GM23338 (cell line): ENCODE data around the gene ITPRID2. TPM values are rescaled to one million over a fixed set of nuclear protein-coding genes. Genes with fewer than 3 reads are reported as not detected.

Experiments
- ATAC-seq: fragments of 200-7000 bp; cut with Tn5 transposase; 3 replicates; pipeline ENCODE4 v1.9.1; 2020
- DNase-seq: peaks from one replicate; pipeline ENCODE4 v3.0.0-alpha.2; 2015; ENCODE audit warnings: low spot score
- H2AFZ ChIP-seq: fragments of 200-600 bp; sonication (generic); 2 replicates; pipeline ENCODE4 v1.8.0; 2016; ENCODE audit warnings: antibody characterized with exemption, mild to moderate bottlenecking, moderate library complexity
- H3F3A ChIP-seq: fragments of 200-600 bp; sonication (generic); replicated peaks from 2 replicates; pipeline ENCODE4 v1.8.0; 2017; ENCODE audit warnings: antibody characterized with exemption, mixed run types, low read depth
- H3K27ac ChIP-seq: fragments of 200-600 bp; sonication (generic); 2 replicates; pipeline ENCODE4 v1.6.1; 2016; ENCODE audit warnings: low read depth
- H3K27me3 ChIP-seq: fragments of 200-600 bp; sonication (generic); 2 replicates; pipeline ENCODE4 v1.8.0; 2016; ENCODE audit warnings: mild to moderate bottlenecking, mixed run types, moderate library complexity; ENCODE audit not compliant: insufficient read depth
- H3K36me3 ChIP-seq: fragments of 200-600 bp; sonication (generic); 2 replicates; pipeline ENCODE4 v1.8.0; 2016; ENCODE audit warnings: mild to moderate bottlenecking; ENCODE audit not compliant: insufficient read depth
- H3K4me1 ChIP-seq: fragments of 200-600 bp; sonication (generic); 2 replicates; pipeline ENCODE4 v1.8.0; 2016; ENCODE audit warnings: mild to moderate bottlenecking, moderate library complexity; ENCODE audit not compliant: insufficient read depth
- H3K4me2 ChIP-seq: fragments of 200-600 bp; sonication (generic); 2 replicates; pipeline ENCODE4 v1.7.1; 2017; ENCODE audit warnings: mixed run types
- H3K4me3 ChIP-seq: fragments of 200-600 bp; sonication (generic); 2 replicates; pipeline ENCODE4 v1.6.1; 2016; ENCODE audit warnings: mixed run types
- H3K79me2 ChIP-seq: fragments of 200-600 bp; sonication (generic); replicated peaks from 2 replicates; pipeline ENCODE4 v1.8.0; 2017; ENCODE audit warnings: mild to moderate bottlenecking; ENCODE audit not compliant: insufficient read depth
- H3K9me2 ChIP-seq: fragments of 200-600 bp; sonication (generic); 2 replicates; pipeline ENCODE4 v1.8.0; 2017; ENCODE audit not compliant: insufficient read depth
- H4K20me1 ChIP-seq: fragments of 200-600 bp; sonication (generic); replicated peaks from 2 replicates; pipeline ENCODE4 v1.8.0; 2017; ENCODE audit warnings: mild to moderate bottlenecking; ENCODE audit not compliant: insufficient read depth
- H3K27ac Mint-ChIP-seq: 2 replicates; pipeline ENCODE4 v1.8.0; 2020; ENCODE audit warnings: inconsistent platforms, mild to moderate bottlenecking, moderate library complexity, mixed read lengths
- H3K27me3 Mint-ChIP-seq: 3 replicates; pipeline ENCODE4 v1.8.0; 2022; ENCODE audit warnings: low read depth, mild to moderate bottlenecking, moderate library complexity, mixed read lengths, inconsistent platforms; ENCODE audit not compliant: insufficient read depth, poor library complexity
- H3K36me3 Mint-ChIP-seq: 3 replicates; pipeline ENCODE4 v1.8.0; 2021; ENCODE audit warnings: low read depth, mild to moderate bottlenecking, inconsistent platforms, moderate library complexity, mixed read lengths
- H3K4me1 Mint-ChIP-seq: 3 replicates; pipeline ENCODE4 v1.8.0; 2020; ENCODE audit warnings: mild to moderate bottlenecking, inconsistent platforms, mixed read lengths
- H3K4me3 Mint-ChIP-seq: 3 replicates; pipeline ENCODE4 v1.8.0; 2021; ENCODE audit warnings: moderate library complexity, mild to moderate bottlenecking, inconsistent platforms, mixed read lengths
- H3K9me3 Mint-ChIP-seq: 3 replicates; pipeline ENCODE4 v1.8.0; 2020; ENCODE audit warnings: moderate library complexity, mild to moderate bottlenecking, inconsistent platforms, mixed read lengths
- CREB1 ChIP-seq: fragments of 250-450 bp; sonication (Bioruptor Pico); IDR thresholded peaks from 2 replicates; pipeline ENCODE4 v1.5.0; 2020; ENCODE audit warnings: low read depth, mild to moderate bottlenecking, moderate library complexity
- CTCF ChIP-seq, 2 experiments: fragments of 200-600 bp in 1 of 2; sonication (generic) in 1 of 2; conservative IDR thresholded peaks; 2 replicates each; pipeline versions ENCODE4 v1.5.1 to v1.6.1; 2016 to 2017; ENCODE audit warnings: antibody characterized with exemption in 2 of 2, low read depth in 2 of 2, mild to moderate bottlenecking in 2 of 2, moderate library complexity in 1 of 2
- ETS1 ChIP-seq: IDR thresholded peaks from 2 replicates; pipeline ENCODE4 v1.6.1; 2016; ENCODE audit warnings: antibody characterized with exemption
- EZH2 ChIP-seq: fragments of 200-600 bp; sonication (generic); IDR thresholded peaks from one replicate; pipeline ENCODE4 v1.8.0; 2017; ENCODE audit warnings: antibody characterized with exemption, mild to moderate bottlenecking, low read depth; ENCODE audit not compliant: unreplicated experiment
- EZH2phosphoT487 ChIP-seq: fragments of 200-600 bp; sonication (generic); IDR thresholded peaks from one replicate; pipeline ENCODE4 v1.8.1; 2018; ENCODE audit warnings: antibody characterized with exemption; ENCODE audit not compliant: unreplicated experiment
- JUNB ChIP-seq: IDR thresholded peaks from one replicate; pipeline ENCODE4 v1.6.1; 2016; ENCODE audit warnings: antibody characterized with exemption; ENCODE audit not compliant: unreplicated experiment
- NANOG ChIP-seq: IDR thresholded peaks from 2 replicates; pipeline ENCODE4 v1.6.1; 2016; ENCODE audit warnings: antibody characterized with exemption, borderline replicate concordance
- POLR2AphosphoS5 ChIP-seq: IDR thresholded peaks from 2 replicates; pipeline ENCODE4 v1.6.1; 2016; ENCODE audit warnings: antibody characterized with exemption, low read depth
- REST ChIP-seq: IDR thresholded peaks from one replicate; pipeline ENCODE4 v1.6.1; 2018; ENCODE audit warnings: antibody characterized with exemption; ENCODE audit not compliant: unreplicated experiment
- STAT1 ChIP-seq: IDR thresholded peaks from one replicate; pipeline ENCODE4 v1.6.1; 2016; ENCODE audit warnings: antibody characterized with exemption; ENCODE audit not compliant: unreplicated experiment
- ZNF114 ChIP-seq: fragments of 250-450 bp; sonication (Bioruptor Pico); IDR thresholded peaks from 2 replicates; pipeline ENCODE4 v1.5.0; 2020; ENCODE audit warnings: mild to moderate bottlenecking, moderate library complexity
- ZNF331 ChIP-seq: fragments of 250-450 bp; sonication (Bioruptor Pico); IDR thresholded peaks from 2 replicates; pipeline ENCODE4 v1.5.0; 2020; ENCODE audit warnings: low read depth, mild to moderate bottlenecking, moderate library complexity
- ZNF462 ChIP-seq: fragments of 250-450 bp; sonication (Bioruptor Pico); IDR thresholded peaks from 2 replicates; pipeline ENCODE4 v1.5.0; 2020; ENCODE audit warnings: mild to moderate bottlenecking, moderate library complexity
- polyA plus RNA-seq: library from polyadenylated mRNA; unstranded; fragments of >200 nt; fragmentation: Nextera tagmentation; extraction: Ambion mirVana; gene quantifications from 2 replicates; pipeline ENCODE4 v1.2.1, GENCODE V29; 2016
- total RNA-seq: library from RNA; depleted of rRNA; stranded (reverse); fragments of >200 nt; shearing (Covaris generic); gene quantifications from 2 replicates; pipeline ENCODE4 v1.2.3, GENCODE V29; 2014

Gene ITPRID2
- total and polyA plus RNA-seq, 2 experiments from 2014 or later, result 4.4 to 12.0 TPM

- Histone ChIP-seq H3K36me3 (no peaks in the 10 kb centered on the region), H3K9me2 (no peaks in the 10 kb centered on the region), H3K4me3 (no peak overlapping the region), H3K27ac (no peak overlapping the region), H3K4me2 (no peak overlapping the region), H4K20me1 (no peaks in the 10 kb centered on the region), H3F3A (no peaks in the 10 kb centered on the region), H3K79me2 (no peaks in the 10 kb centered on the region), H3K27me3 (no peaks in the 10 kb centered on the region), H3K4me1 (no peaks in the 10 kb centered on the region), H2AFZ (no peak overlapping the region)
- no peaks in the 10 kb centered on the region for H3K9me3 Mint-ChIP-seq
- H3K36me3 Mint-ChIP-seq, result peaks cover 19% of the 10 kb centered on the region
- H3K27me3 Mint-ChIP-seq, result no peaks in the 10 kb centered on the region
- DNase-seq (no peak), ATAC-seq (no peak)
- no peaks in the 10 kb centered on the region; the same call in 2 of the 3 replicates for H3K4me1 Mint-ChIP-seq
- TF ChIP-seq POLR2AphosphoS5 (no peak), CREB1 (CRISPR knock-in tag) (no peak), CTCF (conservative IDR thresholded peaks at IDR 0.05; ENCODE audit: low read depth in 2 of 2) (no peak), EZH2 (no peak), ETS1 (no peak), ZNF331 (no peak), ZNF114 (no peak), JUNB (no peak), STAT1 (no peak), REST (no peak), EZH2phosphoT487 (no peak), NANOG (no peak), ZNF462 (CRISPR knock-in tag) (no peak)
- no peak overlapping the region for H3K27ac Mint-ChIP-seq
- H3K4me3 Mint-ChIP-seq, result no peak overlapping the region
Measured at GRCh38 chr2:181918188-181918587, 26.7 kb downstream of the ITPRID2 start.
